GM21381 (cell line): ENCODE data around the gene A4GALT.
"Not testable (repeated sequence)": the region's sequence is repeated elsewhere in the genome, so short reads cannot be mapped to it uniquely, and the experiment has no call there.

Source experiments
- ATAC-seq: cut with Tn5 transposase; IDR thresholded peaks from one replicate; pipeline ENCODE4 v1.9.1; 2021; ENCODE audit warnings: mild to moderate bottlenecking, moderate library complexity; ENCODE audit not compliant: unreplicated experiment

The A4GALT gene

GRCh38 chr22:42684462-42685195 lies 36.0 kb downstream of the A4GALT start:
- ATAC-seq = no peak

- no peak for ATAC-seq
These were observed 36.9 kb downstream of the A4GALT start for GRCh38 chr22:42683578-42684283.

- no peak for ATAC-seq
These were observed 38.4 kb downstream of the A4GALT start for GRCh38 chr22:42682113-42682851.

- ATAC-seq = no peak
These were observed 40.0 kb downstream of the A4GALT start for GRCh38 chr22:42680648-42681047.

GRCh38 chr22:42679691-42680090 lies 41.0 kb downstream of the A4GALT start:
- ATAC-seq = no peak

GRCh38 chr22:42678894-42679293 lies 41.8 kb downstream of the A4GALT start:
- ATAC-seq = no peak

- ATAC-seq = not testable (repeated sequence)
These were observed 42.7 kb downstream of the A4GALT start for GRCh38 chr22:42677936-42678335.

- ATAC-seq = no peak
These were observed 44.5 kb downstream of the A4GALT start for GRCh38 chr22:42676059-42676607.

- no peak for ATAC-seq
These were observed 46.7 kb downstream of the A4GALT start for GRCh38 chr22:42673898-42674401.

- ATAC-seq = not testable (repeated sequence)
These were observed 47.6 kb downstream of the A4GALT start for GRCh38 chr22:42673071-42673470.

GRCh38 chr22:42670921-42671709 lies 49.6 kb downstream of the A4GALT start:
- ATAC-seq = no peak

GRCh38 chr22:42670046-42670445 lies 50.6 kb downstream of the A4GALT start:
- ATAC-seq = no peak

- not testable (repeated sequence) for ATAC-seq
These were observed 54.3 kb downstream of the A4GALT start for GRCh38 chr22:42666393-42666792.

GRCh38 chr22:42664976-42665831 lies 55.5 kb downstream of the A4GALT start:
- peak; percentile 33 for ATAC-seq

GRCh38 chr22:42661985-42662831 lies 58.5 kb downstream of the A4GALT start:
- peak; percentile 46 for ATAC-seq

GRCh38 chr22:42656578-42656977 lies 64.1 kb downstream of the A4GALT start:
- no peak for ATAC-seq

GRCh38 chr22:42655693-42656092 lies 65.0 kb downstream of the A4GALT start:
- no peak for ATAC-seq

- ATAC-seq = no peak
These were observed 66.1 kb downstream of the A4GALT start for GRCh38 chr22:42654436-42655073.
